Measurements from ENCODE around the gene GMDS. TPM values are rescaled to one million over a fixed set of nuclear protein-coding genes. Genes with fewer than 3 reads are reported as not detected.

GMDS gene
- total RNA-seq, 1 donor from 2014 or later: 19.9 TPM

- Histone ChIP-seq H3K4me1 (peaks cover 0 to 12% of the 10 kb centered on the region in 2 donors), H3K9me3 (no peaks in the 10 kb centered on the region), H3K36me3 (no peaks in the 10 kb centered on the region), H3K4me3 (no peak overlapping the region), H3K27ac (no peak overlapping the region), H3K27me3 (no peaks in the 10 kb centered on the region)
- no peak for DNase-seq (ENCODE audit: low spot score in 2 of 2)
- TF ChIP-seq CTCF (IDR thresholded peaks at IDR 0.05): no peak
- intact Hi-C loops (cut with DNase I): no loop called here
These were observed 20.5 kb downstream of the GMDS start for GRCh38 chr6:2224847-2225382.

GRCh38 chr6:2222275-2222842, 23.0 kb downstream of the GMDS start:
- no peak overlapping the region for H3K27ac ChIP-seq
- peak overlapping the region; percentile 48 to 62 for H3K4me3 ChIP-seq
- no peak for DNase-seq (ENCODE audit: low spot score in 2 of 2)
- H3K4me1 ChIP-seq: peaks cover 0 to 8% of the 10 kb centered on the region in 2 donors
- intact Hi-C loops (cut with DNase I): no loop called here
- H3K36me3 ChIP-seq: no peaks in the 10 kb centered on the region
- TF ChIP-seq CTCF (IDR thresholded peaks at IDR 0.05): no peak
- H3K27me3 ChIP-seq: no peaks in the 10 kb centered on the region
- H3K9me3 ChIP-seq: no peaks in the 10 kb centered on the region

- no peaks in the 10 kb centered on the region for H3K27me3 ChIP-seq
- H3K4me1 ChIP-seq: peaks cover 0 to 8% of the 10 kb centered on the region in 2 donors
- no peaks in the 10 kb centered on the region for H3K36me3 ChIP-seq
- H3K9me3 ChIP-seq: no peaks in the 10 kb centered on the region
- TF ChIP-seq CTCF (IDR thresholded peaks at IDR 0.05): no peak
- peak overlapping the region in 1 of 2 donors; percentile 11 for H3K27ac ChIP-seq
- intact Hi-C loops (cut with DNase I): no loop called here
- peak overlapping the region; percentile 48 to 62 for H3K4me3 ChIP-seq
- DNase-seq (ENCODE audit: low spot score in 2 of 2): no peak
These were observed 23.6 kb downstream of the GMDS start for GRCh38 chr6:2221726-2222274.

GRCh38 chr6:2220154-2220553, 25.3 kb downstream of the GMDS start:
- intact Hi-C loops (cut with DNase I): no loop called here
- TF ChIP-seq CTCF (IDR thresholded peaks at IDR 0.05): no peak
- DNase-seq (ENCODE audit: low spot score in 2 of 2): no peak

GRCh38 chr6:2218866-2219265, 26.5 kb downstream of the GMDS start:
- no peaks in the 10 kb centered on the region for H3K9me3 ChIP-seq
- DNase-seq (ENCODE audit: low spot score in 2 of 2): no peak
- peaks cover 0 to 4% of the 10 kb centered on the region in 2 donors for H3K4me1 ChIP-seq
- TF ChIP-seq CTCF (IDR thresholded peaks at IDR 0.05): no peak
- H3K27ac ChIP-seq: no peak overlapping the region
- H3K4me3 ChIP-seq: no peak overlapping the region
- intact Hi-C loops (cut with DNase I): no loop called here
- H3K36me3 ChIP-seq: no peaks in the 10 kb centered on the region
- H3K27me3 ChIP-seq: no peaks in the 10 kb centered on the region

More at GRCh38 chr6:2220154-2220553, 25.3 kb downstream of the GMDS start:
- Histone ChIP-seq H3K27me3 (no peaks in the 10 kb centered on the region), H3K4me3 (no peak overlapping the region), H3K4me1 (peaks cover 0 to 8% of the 10 kb centered on the region in 2 donors), H3K9me3 (no peaks in the 10 kb centered on the region), H3K36me3 (no peaks in the 10 kb centered on the region), H3K27ac (no peak overlapping the region)
